ENCODE measurements around the gene MSI2. TPM values are rescaled to one million over a fixed set of nuclear protein-coding genes. Genes with fewer than 3 reads are reported as not detected.

Gene MSI2
- total RNA-seq, 1 donor: 12.6 TPM

- no peak overlapping the region for H3K4me3 ChIP-seq (ENCODE audit: low read depth, low read length)
- peak; percentile 36 for DNase-seq (ENCODE audit: low read depth)
- TF ChIP-seq, protein P1, sequence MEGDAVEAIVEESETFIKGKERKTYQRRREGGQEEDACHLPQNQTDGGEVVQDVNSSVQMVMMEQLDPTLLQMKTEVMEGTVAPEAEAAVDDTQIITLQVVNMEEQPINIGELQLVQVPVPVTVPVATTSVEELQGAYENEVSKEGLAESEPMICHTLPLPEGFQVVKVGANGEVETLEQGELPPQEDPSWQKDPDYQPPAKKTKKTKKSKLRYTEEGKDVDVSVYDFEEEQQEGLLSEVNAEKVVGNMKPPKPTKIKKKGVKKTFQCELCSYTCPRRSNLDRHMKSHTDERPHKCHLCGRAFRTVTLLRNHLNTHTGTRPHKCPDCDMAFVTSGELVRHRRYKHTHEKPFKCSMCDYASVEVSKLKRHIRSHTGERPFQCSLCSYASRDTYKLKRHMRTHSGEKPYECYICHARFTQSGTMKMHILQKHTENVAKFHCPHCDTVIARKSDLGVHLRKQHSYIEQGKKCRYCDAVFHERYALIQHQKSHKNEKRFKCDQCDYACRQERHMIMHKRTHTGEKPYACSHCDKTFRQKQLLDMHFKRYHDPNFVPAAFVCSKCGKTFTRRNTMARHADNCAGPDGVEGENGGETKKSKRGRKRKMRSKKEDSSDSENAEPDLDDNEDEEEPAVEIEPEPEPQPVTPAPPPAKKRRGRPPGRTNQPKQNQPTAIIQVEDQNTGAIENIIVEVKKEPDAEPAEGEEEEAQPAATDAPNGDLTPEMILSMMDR (IDR thresholded peaks at IDR 0.05; ENCODE audit: insufficient read depth, low read length): no peak
Observed at GRCh38 chr17:57288040-57288772, 31.9 kb downstream of the MSI2 start.

DNA sequence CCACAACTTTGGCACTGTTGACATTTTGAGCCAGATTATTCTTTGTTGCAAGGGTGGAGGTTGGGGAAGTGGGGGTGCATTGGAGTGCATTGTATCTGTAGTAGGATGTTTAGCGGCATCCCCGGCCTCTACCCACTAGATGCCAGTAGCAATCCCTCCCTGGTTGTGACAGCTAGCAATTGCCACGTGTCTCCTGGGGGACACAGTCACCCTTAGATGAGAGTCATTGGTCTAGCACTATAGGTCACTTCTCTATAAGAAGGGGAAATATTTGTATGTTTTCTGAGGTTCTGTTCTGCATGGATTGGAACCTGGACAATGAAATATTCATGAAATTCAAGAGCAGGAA lies 32.4 kb downstream of the MSI2 start:
- TF ChIP-seq, protein P1 (IDR thresholded peaks at IDR 0.05; ENCODE audit: insufficient read depth, low read length): no peak
- DNase-seq (ENCODE audit: low read depth): no peak
- H3K4me3 ChIP-seq (ENCODE audit: low read depth, low read length): no peak overlapping the region

- TF ChIP-seq, protein P1 (IDR thresholded peaks at IDR 0.05; ENCODE audit: insufficient read depth, low read length): no peak
- DNase-seq (ENCODE audit: low read depth): no peak
- no peak overlapping the region for H3K4me3 ChIP-seq (ENCODE audit: low read depth, low read length)
Observed at GRCh38 chr17:57289130-57289529, 32.8 kb downstream of the MSI2 start.

DNA sequence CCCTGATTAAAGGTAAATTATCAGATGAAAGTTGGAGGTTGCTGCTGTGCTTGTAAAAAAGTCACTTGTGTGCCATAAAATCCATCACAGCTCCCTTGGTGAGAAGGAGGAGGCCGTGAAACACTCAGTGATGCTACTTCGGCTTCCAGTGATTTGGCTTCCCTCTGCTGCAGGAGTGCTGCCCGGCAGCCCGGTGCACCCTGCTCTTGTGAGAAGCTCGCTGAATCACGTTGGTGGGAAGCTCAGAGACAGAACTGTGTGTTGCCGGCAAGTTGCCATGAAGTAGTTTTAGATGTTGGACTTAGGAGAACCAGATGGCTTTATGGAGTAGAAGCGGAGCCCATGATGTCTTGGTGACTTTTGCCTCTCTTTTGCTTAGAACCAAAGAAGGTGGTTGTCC lies 33.3 kb downstream of the MSI2 start:
- peak; percentile 2 for DNase-seq (ENCODE audit: low read depth)
- TF ChIP-seq, protein P1 (IDR thresholded peaks at IDR 0.05; ENCODE audit: insufficient read depth, low read length): no peak

GRCh38 chr17:57290981-57291380 lies 34.7 kb downstream of the MSI2 start:
- H3K4me3 ChIP-seq (ENCODE audit: low read depth, low read length): no peak overlapping the region
- no peak for DNase-seq (ENCODE audit: low read depth)
- TF ChIP-seq, protein P1 (IDR thresholded peaks at IDR 0.05; ENCODE audit: insufficient read depth, low read length): no peak

More for the DNA sequence above, 33.3 kb downstream of the MSI2 start:
- H3K4me3 ChIP-seq (ENCODE audit: low read depth, low read length): no peak overlapping the region

GRCh38 chr17:57292091-57292490 lies 35.8 kb downstream of the MSI2 start:
- no peak for DNase-seq (ENCODE audit: low read depth)
- H3K4me3 ChIP-seq (ENCODE audit: low read depth, low read length): no peak overlapping the region
- TF ChIP-seq, protein P1 (IDR thresholded peaks at IDR 0.05; ENCODE audit: insufficient read depth, low read length): no peak

DNA sequence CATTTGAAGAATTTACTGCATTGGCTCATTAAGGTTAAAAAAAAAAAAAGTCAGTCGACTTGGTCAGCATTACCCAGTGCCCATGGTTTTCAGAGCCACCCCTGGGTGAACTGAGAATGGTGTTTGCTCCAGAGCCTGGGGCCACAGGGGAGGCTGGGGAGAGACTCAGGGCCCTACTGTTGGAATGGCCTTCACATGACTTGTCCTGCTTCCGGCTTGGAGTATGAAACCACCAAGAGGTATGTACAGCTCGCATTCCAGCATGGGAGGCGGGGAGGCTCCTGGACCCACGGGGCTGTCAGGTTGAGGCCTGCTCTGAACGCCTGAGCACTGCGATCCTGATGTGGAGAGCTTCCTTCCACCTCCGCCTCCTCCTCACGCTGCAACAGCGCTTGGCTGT lies 36.8 kb downstream of the MSI2 start:
- TF ChIP-seq, protein P1 (IDR thresholded peaks at IDR 0.05; ENCODE audit: insufficient read depth, low read length): no peak
- no peak for DNase-seq (ENCODE audit: low read depth)
- H3K4me3 ChIP-seq (ENCODE audit: low read depth, low read length): no peak overlapping the region

Measured in fibroblast of the aortic adventitia (primary cell).